SK-N-SH (cell line): ENCODE data around the gene CPNE4.

Experiments
- CTCF ChIP-seq: fragments of 200-600 bp; sonication (generic); IDR thresholded peaks from 2 replicates; pipeline ENCODE4 v1.6.1; 2017; ENCODE audit warnings: antibody characterized with exemption, mild to moderate bottlenecking, moderate library complexity
- MAX ChIP-seq: IDR thresholded peaks from 2 replicates; pipeline ENCODE4 v1.4.0; 2012; ENCODE audit warnings: low read depth
- POLR2AphosphoS5 ChIP-seq: IDR thresholded peaks from 2 replicates; pipeline ENCODE4 v1.6.1; 2012; ENCODE audit warnings: low read depth, low read length
- RAD21 ChIP-seq: IDR thresholded peaks from 2 replicates; pipeline ENCODE4 v1.6.1; 2012; ENCODE audit warnings: mild to moderate bottlenecking, low read length

- TF ChIP-seq MAX = no peak
- no peak for TF ChIP-seq POLR2AphosphoS5
- TF ChIP-seq CTCF = no peak
- TF ChIP-seq RAD21 = no peak
Measured at GRCh38 chr3:131597816-131598215, 437.0 kb downstream of the CPNE4 start.
